NCI-H82 (cell line): ENCODE data around the gene SLC6A8.

Experiments used
- DNase-seq: peaks from one replicate; lab custom pipeline; 2025; lab: John Stamatoyannopoulos, UW

The SLC6A8 gene

DNA sequence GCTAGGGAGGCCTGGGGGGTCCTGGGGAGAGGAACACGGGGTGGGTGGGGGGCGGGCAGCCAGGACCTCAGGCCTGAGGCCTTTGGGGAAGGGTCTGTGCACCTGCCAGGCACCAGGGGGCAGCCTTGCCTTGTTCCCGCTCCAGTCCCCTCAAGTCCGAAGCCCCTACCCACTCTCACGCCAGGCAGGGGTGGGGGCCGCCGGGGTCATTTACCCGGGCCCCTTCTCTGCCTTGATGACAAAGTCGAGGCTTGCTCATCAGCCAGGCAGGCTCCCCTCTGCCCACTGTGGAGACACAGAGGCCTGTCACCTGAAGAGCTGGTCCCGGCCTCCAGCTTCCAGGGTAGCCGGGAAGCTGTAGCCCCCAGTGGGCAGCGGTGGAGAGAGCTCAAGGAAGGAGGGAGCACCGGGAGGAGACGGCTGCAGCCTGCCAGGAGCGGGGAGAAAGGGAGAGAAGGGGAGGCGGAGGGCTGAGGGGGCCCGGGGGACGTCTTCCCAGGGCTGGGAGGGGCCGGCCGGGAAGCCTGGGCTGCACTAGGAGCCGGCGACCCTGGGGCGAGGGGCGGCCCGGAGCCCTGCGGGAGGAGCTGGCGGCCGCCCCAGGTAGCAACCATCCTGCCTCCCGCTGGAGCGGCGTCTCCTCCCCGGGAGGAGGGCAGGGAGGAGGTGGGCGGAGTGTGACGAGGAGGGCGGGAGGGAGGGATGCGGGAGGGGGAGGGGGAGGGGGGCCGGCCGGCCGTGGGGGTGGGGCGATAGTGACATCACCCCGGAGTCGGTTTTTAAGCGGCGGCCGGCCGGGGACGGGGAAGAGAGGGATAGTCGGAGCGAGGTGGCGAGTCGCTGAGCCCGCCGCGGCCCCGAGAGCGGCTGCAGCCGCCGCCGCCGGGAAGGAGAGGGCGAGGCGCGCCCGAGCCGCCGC, at the start of gene SLC6A8:
Gene SLC6A8, plus strand, starts transcription at position 806 of the 919 bp plus-strand sequence. CDS start 649 bp downstream, outside the sequence.
- peak; percentile 84 for DNase-seq

DNA sequence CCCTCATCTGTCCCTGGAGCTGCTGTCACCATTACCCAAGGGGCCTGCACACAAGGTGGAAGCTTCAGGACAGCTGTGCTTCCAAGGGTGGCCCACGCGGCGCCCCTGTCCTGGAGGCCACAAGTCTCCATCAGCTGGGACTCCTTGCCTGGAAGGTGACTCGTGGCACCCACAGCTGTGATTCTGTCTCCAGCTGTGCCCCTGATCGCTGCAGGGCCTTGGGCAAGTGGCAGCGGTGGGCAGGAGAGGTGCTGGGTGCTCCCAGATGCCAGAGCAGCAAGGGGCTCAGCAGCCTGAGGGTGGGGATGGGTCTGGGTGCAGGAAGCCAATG, 49.7 kb upstream of the SLC6A8 start:
- no peak for DNase-seq

- DNase-seq = peak; percentile 81
These were observed 49.1 kb upstream of the SLC6A8 start for GRCh38 chrX:153638436-153639176.

GRCh38 chrX:153639177-153640044, 48.3 kb upstream of the SLC6A8 start:
- DNase-seq = no peak

GRCh38 chrX:153640045-153640686, 47.6 kb upstream of the SLC6A8 start:
- no peak for DNase-seq

DNA sequence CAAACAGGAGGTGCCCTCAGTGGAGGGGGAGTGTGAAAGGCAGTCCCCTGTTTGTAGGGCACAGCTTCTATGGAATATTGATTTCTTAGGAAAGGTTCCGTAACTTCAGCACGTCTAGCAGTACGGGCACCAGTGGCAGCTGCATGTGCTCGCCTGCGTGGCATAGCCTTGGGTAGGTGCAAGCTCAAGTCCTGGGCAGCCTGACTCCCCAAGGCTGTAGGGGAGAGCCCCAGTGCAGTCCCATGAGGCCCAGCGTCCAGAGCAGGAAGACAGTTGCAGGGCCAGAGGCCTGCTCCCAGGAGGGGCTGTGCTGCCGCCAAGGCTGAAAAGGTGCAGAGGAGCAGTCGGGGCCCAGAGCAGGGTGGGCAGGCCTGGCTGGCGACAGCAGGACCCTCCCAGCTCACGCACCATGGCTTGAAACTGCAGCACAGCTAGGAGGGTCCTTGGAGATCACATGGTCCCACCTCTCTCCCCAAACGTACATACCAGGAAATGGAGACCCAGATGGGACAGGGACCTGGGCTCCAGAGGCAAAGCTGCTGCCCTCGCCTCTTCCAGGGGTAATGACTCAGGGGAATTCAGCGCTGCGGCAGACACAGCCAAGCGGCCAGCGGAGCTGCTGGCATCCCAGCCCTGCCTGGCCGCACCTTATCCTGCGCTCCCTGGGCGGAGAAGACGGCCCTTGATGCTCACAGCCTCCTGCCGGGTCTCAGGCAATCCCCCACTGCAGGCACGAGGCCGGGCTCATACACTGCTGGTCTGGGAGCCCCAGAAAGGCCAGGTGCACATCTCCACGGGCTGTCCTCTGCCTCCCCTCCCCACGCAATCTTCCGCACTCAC, 46.8 kb upstream of the SLC6A8 start:
- DNase-seq = no peak

- peak; percentile 59 for DNase-seq
These were observed 46.1 kb upstream of the SLC6A8 start for GRCh38 chrX:153641627-153642026.

GRCh38 chrX:153642051-153642654, 45.6 kb upstream of the SLC6A8 start:
- peak; percentile 63 for DNase-seq

DNA sequence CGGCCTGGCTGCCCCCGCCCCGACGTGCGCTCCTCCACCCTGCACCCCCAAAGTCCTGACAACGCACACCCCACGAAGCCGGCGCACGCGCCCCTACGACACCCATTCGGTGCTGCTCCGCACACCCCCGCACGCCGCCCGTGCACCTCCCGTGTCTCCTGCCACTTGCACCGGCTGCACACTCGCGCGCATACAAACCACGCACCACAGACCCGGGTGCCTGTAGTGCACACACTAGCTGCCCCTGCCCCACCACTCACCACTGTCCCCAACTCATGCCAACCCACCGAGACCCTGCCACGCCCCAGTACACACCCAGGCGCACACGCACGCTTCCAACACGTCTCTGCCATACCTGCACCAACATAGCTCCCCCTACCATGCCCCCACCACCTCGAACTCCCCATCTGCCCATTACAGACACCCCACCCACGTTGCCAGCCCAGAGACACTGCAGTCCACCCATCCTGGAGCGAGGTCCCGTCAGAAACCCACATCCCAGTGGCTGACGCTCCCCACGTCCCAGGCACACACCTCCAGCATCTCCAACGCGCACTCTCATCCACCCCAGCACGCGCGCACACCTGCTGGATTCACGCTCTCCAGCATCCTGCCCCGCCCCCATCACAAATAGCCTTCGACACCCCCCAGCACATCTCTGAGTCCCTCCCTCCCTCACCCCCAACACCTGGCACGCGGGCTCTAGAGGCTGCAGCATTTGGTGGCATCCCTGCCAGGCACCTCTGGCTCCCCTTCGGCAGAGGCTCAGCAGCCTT, 44.9 kb upstream of the SLC6A8 start:
- peak; percentile 41 for DNase-seq

DNA sequence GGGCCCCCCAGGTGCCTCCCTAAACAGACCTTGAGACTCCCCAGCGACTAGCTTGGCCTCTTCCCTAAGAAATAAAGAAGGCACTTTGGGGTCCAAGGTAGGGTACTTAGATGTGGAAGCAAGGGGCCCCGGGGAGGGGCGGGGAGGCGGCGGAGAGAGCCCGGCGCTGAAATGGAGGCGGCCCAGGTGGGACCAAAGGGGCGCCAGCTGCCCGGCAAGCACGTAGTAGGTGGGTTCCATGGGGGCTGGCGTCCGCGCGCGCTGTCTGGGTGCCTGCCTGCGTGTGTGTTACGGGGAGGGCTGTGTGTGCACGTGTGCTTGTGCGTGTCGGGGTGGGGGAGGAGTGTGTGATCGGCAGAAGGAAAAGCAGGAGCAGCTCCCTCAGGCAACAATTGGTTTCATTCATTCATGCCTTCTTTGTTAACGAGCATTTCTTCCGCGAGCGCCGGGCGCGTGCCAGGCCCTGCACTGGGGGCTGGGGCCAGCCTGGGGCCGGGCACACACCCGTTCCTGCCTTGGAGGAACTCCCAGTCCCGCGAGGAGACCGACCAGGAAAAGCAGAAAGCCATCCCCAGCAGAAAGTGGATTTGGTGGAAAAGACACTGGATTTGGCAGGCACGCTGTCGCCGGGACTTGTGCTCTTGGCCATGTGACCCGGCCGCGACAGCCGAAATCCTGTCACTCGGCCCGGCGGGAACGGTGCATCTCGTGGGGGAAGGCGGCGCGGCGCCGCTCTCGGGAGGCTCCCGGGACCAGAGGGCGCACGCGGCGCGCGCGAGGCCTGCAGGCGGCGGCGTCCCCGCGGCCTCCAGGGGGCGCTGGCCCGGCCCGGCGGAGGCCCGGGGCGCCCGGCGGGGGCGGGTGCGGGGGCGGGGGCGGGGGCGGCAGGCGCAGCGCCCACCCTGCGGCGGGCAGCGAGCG, 44.0 kb upstream of the SLC6A8 start:
- peak; percentile 64 for DNase-seq

DNA sequence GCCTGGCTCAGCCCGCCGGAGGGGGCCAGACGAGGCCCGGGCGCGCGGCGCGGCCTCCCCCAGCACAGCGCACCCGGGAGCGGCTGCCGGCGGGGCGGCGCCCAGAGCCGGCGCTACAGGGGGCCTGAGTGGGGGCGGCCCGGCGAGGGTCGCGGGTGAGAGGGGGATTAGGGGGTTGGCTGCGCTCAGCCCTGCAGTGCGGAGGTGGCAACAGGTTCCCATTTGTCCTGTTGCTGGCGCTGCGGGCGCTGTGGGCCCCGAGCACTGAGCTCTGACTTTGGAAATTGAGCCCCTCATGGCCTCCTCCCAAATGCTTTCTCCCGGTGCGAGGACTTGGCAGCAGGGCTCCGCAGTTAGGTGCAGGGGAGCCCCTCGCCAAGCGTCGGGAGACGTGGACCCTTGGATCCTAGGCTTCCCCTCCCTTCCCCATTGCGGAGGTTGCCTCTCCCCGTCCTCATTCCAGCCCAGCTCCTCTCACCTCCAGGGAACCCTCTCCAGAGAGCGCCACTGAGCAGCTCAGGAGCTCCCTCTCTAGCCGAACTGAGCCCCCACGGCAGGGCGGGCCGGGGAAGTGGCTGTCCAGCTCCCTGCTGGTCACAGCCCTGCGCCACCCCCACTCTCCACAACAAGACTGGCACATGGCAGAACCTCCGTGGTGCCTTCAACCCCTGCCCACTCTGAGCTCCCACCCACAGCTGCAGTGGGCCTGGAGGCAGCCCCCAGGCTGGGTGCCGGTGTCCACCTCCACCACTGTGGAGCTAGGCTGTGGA, 43.2 kb upstream of the SLC6A8 start:
- peak; percentile 70 for DNase-seq

DNA sequence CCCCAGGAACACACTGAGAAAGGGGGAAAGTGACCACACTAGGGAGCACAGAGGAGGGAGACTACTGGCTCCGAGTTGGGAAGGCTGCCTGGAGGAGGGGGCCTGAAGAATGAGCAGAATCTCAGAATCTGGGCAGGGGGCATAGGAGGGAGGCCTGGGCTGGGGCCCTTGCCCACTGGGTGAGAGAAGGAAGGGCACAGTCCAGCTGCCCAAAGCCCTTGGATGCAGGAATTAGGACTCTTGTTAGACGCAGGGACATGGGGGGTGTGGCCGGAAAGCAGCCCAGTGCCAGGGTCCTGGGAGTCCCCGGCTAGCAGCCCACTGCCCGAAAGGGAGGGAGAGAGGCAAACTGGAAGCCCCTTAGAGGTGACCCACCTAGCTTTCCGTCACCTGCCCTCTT, 42.6 kb upstream of the SLC6A8 start:
- DNase-seq = no peak

GRCh38 chrX:153645921-153646488, 41.7 kb upstream of the SLC6A8 start:
- no peak for DNase-seq

GRCh38 chrX:153646620-153647373, 40.9 kb upstream of the SLC6A8 start, which contains the start of gene DUSP9:
DUSP9 (plus strand) TSS chrX:153647203; CDS start chrX:153647954, 751 bp downstream.
- peak; percentile 71 for DNase-seq

GRCh38 chrX:153647461-153648357, 40.0 kb upstream of the SLC6A8 start:
- no peak for DNase-seq
